ENCODE results near the gene CGB7. TPM values are rescaled to one million over a fixed set of nuclear protein-coding genes. Genes with fewer than 3 reads are reported as not detected.
"Not testable (repeated sequence)": the region's sequence is repeated elsewhere in the genome, so short reads cannot be mapped to it uniquely, and the experiment has no call there.

CGB7 gene
- total and polyA plus RNA-seq, 2 of the 13 experiments (the other 11 are each of a cell fraction or from before 2014, with no cell fraction given), result 0.07 TPM; not detected in 1

DNA sequence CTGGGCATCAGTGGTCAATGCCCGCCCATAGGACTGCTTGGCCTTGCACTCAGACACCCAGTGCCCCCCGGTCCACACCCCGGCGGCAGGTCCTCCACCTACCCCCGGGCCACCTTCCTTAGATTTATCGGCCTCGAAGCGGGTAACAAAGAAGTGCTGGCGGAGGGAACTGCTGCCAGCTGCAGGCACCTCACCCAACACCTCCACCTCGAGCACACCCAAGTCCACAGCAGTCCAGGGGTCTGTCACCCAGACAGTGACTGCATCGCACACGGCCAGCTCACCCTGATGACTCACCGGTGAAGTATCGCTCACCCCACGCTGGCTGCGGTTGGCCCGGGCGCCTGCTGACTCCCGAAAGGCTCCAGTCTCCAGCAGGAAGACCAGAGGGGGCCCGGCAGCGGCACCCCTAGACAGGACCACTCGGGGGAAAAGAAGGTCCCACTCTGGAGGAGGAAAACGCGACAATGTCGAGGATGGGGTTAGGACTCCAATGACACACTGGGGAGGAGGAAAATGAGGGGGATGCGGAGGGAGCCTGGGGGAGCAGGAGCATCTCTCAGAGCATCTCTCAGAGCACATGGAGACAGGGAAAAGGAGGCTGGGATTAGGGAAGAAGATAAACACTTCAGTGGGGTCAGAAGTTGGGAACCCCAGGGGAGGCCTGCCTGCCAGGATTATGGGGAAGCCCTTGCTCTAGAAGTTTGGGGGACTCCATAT is 18.8 kb downstream of the CGB7 start:
- H3K9ac ChIP-seq (ENCODE audit: insufficient read depth, low read depth, low read length); H3K4me3 ChIP-seq (replicated peaks in 1 of 3; ENCODE audit: insufficient read depth in 1 of 3, low read depth in 2 of 3, low read length in 3 of 3); in situ Hi-C loops (cut with HindIII; ENCODE audit: extremely low pct_ligation_motif_present, low pct_unique_long_range_greater_than_20kb); intact Hi-C loops (cut with micrococcal nuclease; ENCODE audit: unreplicated experiment); H2AFZ ChIP-seq (ENCODE audit: low read length); H3K36me3 ChIP-seq (replicated peaks in 1 of 2; ENCODE audit: control insufficient read depth in 1 of 2, insufficient read depth in 2 of 2, low read length in 2 of 2); H3K27me3 ChIP-seq (ENCODE audit: control insufficient read depth in 1 of 2, insufficient read depth in 2 of 2, low read length in 2 of 2); H3K27ac ChIP-seq (ENCODE audit: extremely low read length, insufficient read depth, low read length); BruUV-seq (replicated peaks); FAIRE-seq; H3K4me2 ChIP-seq (ENCODE audit: low read depth, low read length); H3K79me2 ChIP-seq (ENCODE audit: insufficient read depth, low read length); H3K4me1 ChIP-seq (ENCODE audit: insufficient read depth, low read length); H3K9me3 ChIP-seq (ENCODE audit: low read length); CTCF ChIA-PET (ENCODE audit: low intra/inter-chr PET ratio, low total read pairs); H4K20me1 ChIP-seq (ENCODE audit: insufficient read depth, low read length); POLR2A ChIA-PET; TF ChIP-seq CREB1 (CRISPR knock-in tag; IDR thresholded peaks at IDR 0.05): not testable (repeated sequence)
- TF ChIP-seq FOSL2 (CRISPR knock-in tag; IDR thresholded peaks at IDR 0.05) (peak; percentile 90), CREB1 (IDR thresholded peaks at IDR 0.05) (0 out of 2 replicates have a peak, but pooled peaks have one; percentile 5), SAP130 (CRISPR knock-in tag; IDR thresholded peaks at IDR 0.05; ENCODE audit: low read depth) (0 out of 2 replicates have a peak, but pooled peaks have one; percentile 13)
- ATAC-seq, result peak; percentile 69; the same call in 2 of the 3 replicates
- peak; percentile 26 for DNase-seq (ENCODE audit: low spot score)
- WGBS (ENCODE audit: low lambda C conversion rate), result 4% methylated on average over 11 of the region's 26 CpGs

DNA sequence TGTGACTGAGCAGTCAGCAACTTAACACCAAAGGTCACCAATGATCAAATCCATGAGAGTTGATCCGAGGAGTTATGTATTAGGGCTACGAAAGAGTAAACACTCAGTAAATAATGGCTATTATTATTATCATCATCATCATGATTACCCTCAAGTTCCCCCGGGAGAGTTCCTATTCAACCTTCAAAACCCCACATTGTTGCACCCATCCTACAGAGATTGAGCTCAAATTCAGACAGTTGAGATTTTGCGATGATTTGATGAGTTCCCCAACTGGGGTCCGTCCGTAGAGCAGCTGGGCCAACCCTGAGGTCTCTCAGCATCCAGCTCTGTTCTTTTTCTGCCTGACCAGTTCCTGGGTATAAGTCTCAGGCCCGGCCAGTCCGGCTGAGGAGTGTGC is 19.4 kb downstream of the CGB7 start:
- H3K9ac ChIP-seq (ENCODE audit: insufficient read depth, low read depth, low read length); H3K27me3 ChIP-seq (ENCODE audit: control insufficient read depth in 1 of 2, insufficient read depth in 2 of 2, low read length in 2 of 2); intact Hi-C loops (cut with micrococcal nuclease; ENCODE audit: unreplicated experiment); BruUV-seq (replicated peaks); H3K4me3 ChIP-seq (replicated peaks in 1 of 3; ENCODE audit: insufficient read depth in 1 of 3, low read depth in 2 of 3, low read length in 3 of 3); H3K27ac ChIP-seq (ENCODE audit: extremely low read length, insufficient read depth, low read length); H2AFZ ChIP-seq (ENCODE audit: low read length); H3K36me3 ChIP-seq (replicated peaks in 1 of 2; ENCODE audit: control insufficient read depth in 1 of 2, insufficient read depth in 2 of 2, low read length in 2 of 2); POLR2A ChIA-PET; CTCF ChIA-PET (ENCODE audit: low intra/inter-chr PET ratio, low total read pairs); ATAC-seq; FAIRE-seq; H3K4me2 ChIP-seq (ENCODE audit: low read depth, low read length); H3K4me1 ChIP-seq (ENCODE audit: insufficient read depth, low read length); H4K20me1 ChIP-seq (ENCODE audit: insufficient read depth, low read length); in situ Hi-C loops (cut with HindIII; ENCODE audit: extremely low pct_ligation_motif_present, low pct_unique_long_range_greater_than_20kb); H3K9me3 ChIP-seq (ENCODE audit: low read length); H3K79me2 ChIP-seq (ENCODE audit: insufficient read depth, low read length); DNase-seq (ENCODE audit: low spot score): not testable (repeated sequence)
- 53% methylated on average over 6 of the region's 8 CpGs for WGBS (ENCODE audit: low lambda C conversion rate)
